HG02885 (cell line): ENCODE data around the gene DYNLT3.

Source experiments
- ATAC-seq: cut with Tn5 transposase; IDR thresholded peaks from one replicate; pipeline ENCODE4 v1.9.1; 2021; ENCODE audit warnings: mild to moderate bottlenecking; ENCODE audit not compliant: unreplicated experiment, poor library complexity

DYNLT3 gene

GRCh38 chrX:37796310-37796709 lies 51.1 kb downstream of the DYNLT3 start:
- ATAC-seq: no peak
